Karpas-422 (cell line): ENCODE data around the gene UTP15. TPM values are rescaled to one million over a fixed set of nuclear protein-coding genes. Genes with fewer than 3 reads are reported as not detected.

Experiments
- DNase-seq: peaks from one replicate; pipeline ENCODE4 v3.0.0-alpha.2; 2015
- H2AFZ ChIP-seq: fragments of 200-600 bp; sonication (generic); 2 replicates; pipeline ENCODE4 v1.6.1; 2014; ENCODE audit warnings: antibody characterized with exemption, low read length, mixed read lengths
- H3K27ac ChIP-seq: fragments of 200-600 bp; sonication (generic); 2 replicates; pipeline ENCODE4 v1.5.1; 2014; ENCODE audit warnings: mild to moderate bottlenecking, low read length, moderate library complexity
- H3K27me3 ChIP-seq: fragments of 200-600 bp; sonication (generic); 2 replicates; pipeline ENCODE4 v1.6.1; 2014; ENCODE audit warnings: low read length, mixed read lengths
- H3K36me3 ChIP-seq: fragments of 200-600 bp; sonication (generic); 2 replicates; pipeline ENCODE4 v1.6.1; 2014; ENCODE audit warnings: low read length, mixed read lengths; ENCODE audit not compliant: insufficient read depth
- H3K4me1 ChIP-seq: fragments of 200-600 bp; sonication (generic); 2 replicates; pipeline ENCODE4 v1.6.1; 2014; ENCODE audit warnings: mild to moderate bottlenecking, low read length, mixed read lengths
- H3K4me2 ChIP-seq: fragments of 200-600 bp; sonication (generic); 2 replicates; pipeline ENCODE4 v1.6.1; 2014; ENCODE audit warnings: low read length, low read depth, mild to moderate bottlenecking; ENCODE audit not compliant: poor library complexity, severe bottlenecking
- H3K4me3 ChIP-seq: fragments of 200-600 bp; sonication (generic); 2 replicates; pipeline ENCODE4 v1.5.1; 2014; ENCODE audit warnings: mild to moderate bottlenecking, antibody characterized with exemption, low read length, mixed read lengths
- H3K79me2 ChIP-seq: fragments of 200-600 bp; sonication (generic); 2 replicates; pipeline ENCODE4 v1.6.1; 2014; ENCODE audit warnings: mild to moderate bottlenecking, low read length, mixed read lengths
- H3K9ac ChIP-seq: fragments of 200-600 bp; sonication (generic); 2 replicates; pipeline ENCODE4 v1.6.0; 2014; ENCODE audit warnings: low read length
- H3K9me2 ChIP-seq: fragments of 200-600 bp; sonication (generic), shearing (Covaris generic); replicated peaks from 2 replicates; pipeline ENCODE4 v1.6.0; 2014; ENCODE audit warnings: mild to moderate bottlenecking, low read length, moderate library complexity; ENCODE audit not compliant: insufficient read depth
- H3K9me3 ChIP-seq: fragments of 300-700, 200-600 bp; sonication (generic); 2 replicates; pipeline ENCODE4 v1.6.1; 2014; ENCODE audit warnings: low read length, mixed read lengths
- H4K20me1 ChIP-seq: fragments of 200-600 bp; sonication (generic); 2 replicates; pipeline ENCODE4 v1.6.1; 2014; ENCODE audit warnings: mild to moderate bottlenecking, antibody characterized with exemption, low read length, low read depth; ENCODE audit not compliant: insufficient read depth
- total RNA-seq: library from RNA; depleted of rRNA; stranded (reverse); fragments of >200 nt; shearing (Covaris generic); gene quantifications from 2 replicates; pipeline ENCODE4 v1.2.3, GENCODE V29; 2014; ENCODE audit warnings: low replicate concordance

Gene UTP15
- total RNA-seq, 1 experiment from 2014 or later, result 42.9 TPM

DNA sequence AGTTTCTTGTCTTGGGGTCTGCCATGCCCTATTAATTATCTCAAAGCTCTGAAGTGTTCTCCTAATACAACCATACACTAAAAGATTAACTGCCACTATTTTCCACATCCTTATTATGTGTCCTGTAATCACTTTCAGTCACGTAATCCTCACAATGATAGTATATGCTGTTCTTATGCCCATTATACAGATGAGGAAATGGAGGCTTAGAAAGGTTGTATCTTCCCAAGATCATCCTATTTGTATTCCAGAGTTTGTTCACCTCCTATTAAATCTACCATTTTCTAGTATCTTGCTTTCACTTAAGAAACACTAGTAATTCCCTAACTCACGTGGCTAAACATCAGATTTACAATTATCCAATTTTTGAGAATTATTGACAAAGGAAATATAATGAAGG is 57.5 kb downstream of the UTP15 start:
- no peaks in the 10 kb centered on the region for H3K4me1 ChIP-seq
- no peaks in the 10 kb centered on the region for H3K79me2 ChIP-seq
- no peak overlapping the region for H2AFZ ChIP-seq
- H3K9me3 ChIP-seq, result no peaks in the 10 kb centered on the region
- H3K4me2 ChIP-seq, result no peak overlapping the region
- DNase-seq, result no peak
- H3K36me3 ChIP-seq, result no peaks in the 10 kb centered on the region
- H3K9me2 ChIP-seq, result no peaks in the 10 kb centered on the region
- no peak overlapping the region for H3K9ac ChIP-seq
- no peak overlapping the region for H3K4me3 ChIP-seq
- no peak overlapping the region for H3K27ac ChIP-seq
- no peaks in the 10 kb centered on the region for H4K20me1 ChIP-seq
- H3K27me3 ChIP-seq, result no peaks in the 10 kb centered on the region

DNA sequence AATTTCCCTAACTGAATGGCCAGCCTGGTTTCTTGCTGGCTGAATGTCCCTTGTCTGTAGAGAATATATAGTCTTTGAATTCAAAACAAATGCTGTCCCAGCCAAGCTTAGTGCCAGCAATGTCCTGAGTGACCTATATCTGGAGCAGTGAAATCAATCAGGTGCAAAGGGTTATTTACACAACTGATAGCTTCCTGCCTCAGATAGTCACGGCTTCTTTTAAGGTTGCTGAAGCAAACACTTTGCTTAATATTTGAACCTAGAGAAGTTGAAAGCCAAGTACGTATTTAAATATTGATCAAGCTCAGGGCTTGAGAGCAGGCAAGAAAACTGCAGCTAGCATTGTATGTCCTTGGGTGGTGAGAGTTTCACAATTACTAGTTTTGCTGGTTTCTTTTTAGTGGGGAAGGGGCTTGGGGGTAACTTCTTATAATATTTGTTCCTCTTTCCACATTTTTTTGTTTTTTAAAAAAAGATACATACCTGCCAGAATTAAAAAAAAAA is 58.4 kb downstream of the UTP15 start:
- Histone ChIP-seq H3K36me3 (no peaks in the 10 kb centered on the region), H2AFZ (no peak overlapping the region), H3K9me3 (no peaks in the 10 kb centered on the region), H3K9ac (no peak overlapping the region), H3K27ac (no peak overlapping the region), H3K79me2 (no peaks in the 10 kb centered on the region), H3K4me3 (no peak overlapping the region), H4K20me1 (no peaks in the 10 kb centered on the region), H3K4me1 (no peaks in the 10 kb centered on the region), H3K9me2 (no peaks in the 10 kb centered on the region), H3K27me3 (no peaks in the 10 kb centered on the region), H3K4me2 (no peak overlapping the region)
- DNase-seq, result no peak

DNA sequence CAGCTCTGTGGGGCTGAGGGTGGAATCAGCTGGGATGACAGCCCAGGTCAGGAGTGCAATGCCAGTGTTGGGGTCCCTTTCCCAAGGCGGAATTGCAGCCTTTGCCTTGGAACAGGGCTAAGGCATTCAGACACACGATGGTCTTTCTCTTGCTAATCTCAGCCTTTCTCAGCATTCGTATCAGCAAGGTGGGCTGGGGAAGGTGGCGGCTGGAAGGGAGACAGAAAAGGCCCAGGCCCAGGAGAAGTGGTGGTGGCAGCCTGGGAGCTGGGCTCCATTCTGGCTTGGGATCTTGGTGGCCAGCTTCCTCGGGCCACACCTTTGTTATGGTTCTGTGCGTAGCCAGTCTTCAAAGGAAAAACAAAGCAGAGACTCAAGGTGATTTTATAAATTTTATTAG is 59.3 kb downstream of the UTP15 start:
- Histone ChIP-seq H3K9ac (no peak overlapping the region), H3K27ac (no peak overlapping the region), H2AFZ (no peak overlapping the region), H3K4me1 (no peaks in the 10 kb centered on the region), H3K9me2 (no peaks in the 10 kb centered on the region), H3K9me3 (no peaks in the 10 kb centered on the region), H3K27me3 (no peaks in the 10 kb centered on the region), H3K79me2 (no peaks in the 10 kb centered on the region), H4K20me1 (no peaks in the 10 kb centered on the region), H3K4me3 (no peak overlapping the region), H3K4me2 (no peak overlapping the region), H3K36me3 (no peaks in the 10 kb centered on the region)
- no peak for DNase-seq

DNA sequence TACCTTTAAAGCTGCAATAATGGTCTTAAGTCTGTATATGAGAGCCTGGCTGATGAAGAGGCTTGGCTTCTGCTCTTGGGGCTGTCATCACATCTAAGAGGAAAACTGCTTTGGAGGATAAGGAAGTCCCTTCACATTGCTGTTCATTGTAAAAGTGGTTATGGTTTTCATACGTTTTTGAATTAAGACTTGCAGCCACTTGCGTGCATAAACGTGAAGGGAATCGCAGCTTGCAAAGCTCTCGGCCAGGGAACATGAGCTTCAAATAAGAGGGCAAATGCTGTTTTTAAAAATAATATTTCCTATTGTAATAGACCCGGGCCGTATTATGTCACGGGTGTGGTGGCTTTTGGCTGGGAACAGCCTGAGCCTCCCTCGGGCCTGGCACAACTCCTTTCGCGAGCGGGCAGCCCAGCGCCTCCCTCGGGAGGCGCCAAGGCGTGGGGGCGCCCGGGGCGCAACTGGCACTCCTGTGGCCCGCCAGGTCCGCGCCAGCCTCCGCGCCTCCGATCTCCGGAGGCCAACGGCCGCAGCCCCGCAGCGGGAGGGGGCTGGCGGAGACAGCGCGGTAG is 59.9 kb downstream of the UTP15 start:
- no peak for DNase-seq
- no peak overlapping the region for H3K4me3 ChIP-seq
- no peaks in the 10 kb centered on the region for H3K4me1 ChIP-seq
- H3K9ac ChIP-seq, result no peak overlapping the region
- no peak overlapping the region for H3K4me2 ChIP-seq
- no peaks in the 10 kb centered on the region for H3K27me3 ChIP-seq
- no peak overlapping the region for H2AFZ ChIP-seq
- H3K27ac ChIP-seq, result no peak overlapping the region
- H4K20me1 ChIP-seq, result no peaks in the 10 kb centered on the region
- H3K79me2 ChIP-seq, result no peaks in the 10 kb centered on the region
- H3K36me3 ChIP-seq, result no peaks in the 10 kb centered on the region
- no peaks in the 10 kb centered on the region for H3K9me3 ChIP-seq
- H3K9me2 ChIP-seq, result no peaks in the 10 kb centered on the region

DNA sequence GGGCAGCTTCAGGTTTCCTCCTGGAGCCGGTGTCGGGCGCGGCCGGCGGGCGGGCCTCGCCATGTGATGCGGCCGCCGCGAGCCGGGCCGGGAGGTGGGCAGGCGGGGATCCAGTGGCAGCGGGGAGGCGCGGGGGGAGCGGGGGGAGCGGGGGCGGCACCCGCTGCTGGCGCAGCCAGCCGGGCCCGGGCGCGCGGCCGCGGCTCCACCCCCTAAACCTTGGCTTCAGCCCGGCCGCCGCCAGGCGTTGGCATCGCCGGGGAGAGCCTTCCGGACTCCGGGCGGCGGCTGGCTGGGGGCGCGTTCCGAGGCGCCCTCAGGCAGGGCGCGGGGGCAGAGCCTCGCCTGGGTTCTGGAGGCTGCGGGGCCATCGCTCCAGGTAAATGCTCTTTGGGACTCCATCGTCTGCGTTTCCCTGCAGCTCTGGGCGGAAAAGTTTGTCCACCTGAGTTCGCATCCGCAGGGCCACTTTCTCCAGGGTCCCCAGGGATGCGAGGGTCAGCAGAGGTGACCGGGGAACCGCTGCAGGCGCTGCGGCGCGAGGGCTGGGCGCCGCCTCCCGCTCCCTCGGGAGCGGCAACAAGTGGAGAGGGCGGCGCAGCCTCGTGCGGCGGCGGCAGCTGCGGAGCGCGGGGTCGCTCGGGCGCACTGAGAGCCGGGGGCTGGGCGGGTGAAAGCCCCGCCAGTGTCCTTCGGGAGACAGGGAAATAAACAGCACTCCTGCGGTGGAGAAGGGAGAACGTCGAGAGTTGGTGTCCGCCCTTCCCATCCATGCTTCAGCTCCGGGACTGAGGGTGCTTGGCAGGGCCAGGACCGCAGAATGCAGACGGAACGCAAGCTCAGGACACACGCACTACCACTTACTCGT is 60.6 kb downstream of the UTP15 start, which contains the start of gene ARHGEF28:
Gene ARHGEF28, plus strand, starts transcription at position 253 of the 868 bp plus-strand sequence. CDS start 58,656 bp downstream, outside the sequence.
- Histone ChIP-seq H3K4me1 (no peaks in the 10 kb centered on the region), H3K27me3 (no peaks in the 10 kb centered on the region), H4K20me1 (no peaks in the 10 kb centered on the region), H3K9ac (no peak within 1 kb of the TSS), H2AFZ (no peak within 1 kb of the TSS), H3K36me3 (no peaks in the 10 kb centered on the region), H3K9me2 (no peaks in the 10 kb centered on the region), H3K4me2 (no peak within 1 kb of the TSS), H3K27ac (no peak within 1 kb of the TSS), H3K79me2 (no peaks in the 10 kb centered on the region), H3K9me3 (no peaks in the 10 kb centered on the region), H3K4me3 (no peak within 1 kb of the TSS)
- no peak for DNase-seq

DNA sequence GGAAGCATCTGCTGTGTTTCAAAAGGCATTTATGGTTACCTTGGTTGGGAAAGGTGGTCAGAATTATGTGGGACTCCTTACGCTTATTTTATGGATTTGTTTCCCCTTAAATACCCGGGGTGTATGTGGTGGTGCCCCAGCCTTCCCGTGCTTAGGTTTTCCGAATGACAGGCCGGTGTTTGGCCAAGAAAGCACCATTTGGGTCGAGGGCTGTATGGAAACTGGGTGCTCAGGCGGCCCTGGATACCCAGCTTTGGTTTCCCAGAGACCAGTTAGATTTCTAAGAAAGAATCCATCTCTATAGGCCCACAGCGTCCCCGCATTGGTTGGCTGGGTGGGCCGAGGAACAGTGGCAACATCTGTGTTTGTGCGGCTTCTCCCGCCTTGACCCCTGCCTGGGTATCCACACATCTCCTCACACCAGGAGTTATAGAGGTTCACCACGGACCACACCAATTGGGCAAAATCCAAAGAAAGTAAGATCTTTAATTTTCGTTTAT is 61.3 kb downstream of the UTP15 start:
- H3K9me2 ChIP-seq, result no peaks in the 10 kb centered on the region
- no peak for DNase-seq
- no peak overlapping the region for H3K9ac ChIP-seq
- H3K4me2 ChIP-seq, result no peak overlapping the region
- H2AFZ ChIP-seq, result no peak overlapping the region
- no peaks in the 10 kb centered on the region for H4K20me1 ChIP-seq
- H3K36me3 ChIP-seq, result no peaks in the 10 kb centered on the region
- H3K4me1 ChIP-seq, result no peaks in the 10 kb centered on the region
- no peaks in the 10 kb centered on the region for H3K9me3 ChIP-seq
- H3K27ac ChIP-seq, result no peak overlapping the region
- H3K4me3 ChIP-seq, result no peak overlapping the region
- H3K79me2 ChIP-seq, result no peaks in the 10 kb centered on the region
- H3K27me3 ChIP-seq, result no peaks in the 10 kb centered on the region

DNA sequence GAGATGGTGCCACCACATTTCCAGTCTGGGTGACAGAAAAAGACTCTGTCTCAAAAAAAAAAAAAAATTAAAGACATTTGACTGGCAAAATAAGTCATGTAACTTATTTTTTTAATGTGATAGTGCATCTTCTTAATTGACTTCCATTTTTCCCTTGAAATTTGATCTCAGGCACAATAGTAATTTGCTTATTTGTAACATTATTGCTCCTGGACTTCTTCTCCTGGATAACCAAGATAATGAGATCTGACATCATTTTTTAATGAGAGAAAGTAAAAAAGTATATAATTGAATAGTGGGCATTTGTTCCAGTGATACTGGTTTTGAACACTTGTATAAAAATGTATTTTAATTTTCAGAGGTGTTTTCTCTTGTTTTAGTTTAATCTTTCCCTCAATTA is 63.9 kb downstream of the UTP15 start:
- H3K79me2 ChIP-seq, result no peaks in the 10 kb centered on the region
- H3K9me3 ChIP-seq, result no peaks in the 10 kb centered on the region
- H3K4me2 ChIP-seq, result no peak overlapping the region
- no peaks in the 10 kb centered on the region for H3K36me3 ChIP-seq
- H3K9me2 ChIP-seq, result no peaks in the 10 kb centered on the region
- no peak overlapping the region for H3K4me3 ChIP-seq
- no peak for DNase-seq
- no peak overlapping the region for H3K27ac ChIP-seq
- no peaks in the 10 kb centered on the region for H3K27me3 ChIP-seq
- H2AFZ ChIP-seq, result no peak overlapping the region
- H3K4me1 ChIP-seq, result no peaks in the 10 kb centered on the region
- H3K9ac ChIP-seq, result no peak overlapping the region
- no peaks in the 10 kb centered on the region for H4K20me1 ChIP-seq

DNA sequence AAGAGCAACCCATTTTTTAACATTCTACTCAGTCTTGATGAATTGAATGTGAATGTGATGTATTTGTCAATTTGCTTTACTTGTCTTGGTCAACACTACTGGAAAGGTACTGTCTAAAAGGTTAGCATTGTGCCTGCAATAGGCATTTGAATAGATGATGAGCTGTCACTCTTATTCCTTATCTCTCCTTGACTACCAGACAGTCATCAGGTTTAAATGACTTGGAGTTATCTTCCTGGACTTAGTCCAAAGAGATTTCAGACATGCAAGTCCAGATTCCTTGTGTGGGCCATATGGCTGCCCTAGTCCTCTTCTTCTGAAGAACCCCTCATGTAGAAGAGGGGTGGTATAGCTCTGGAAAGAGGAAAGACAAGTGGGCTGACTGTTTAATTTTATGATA is 65.2 kb downstream of the UTP15 start:
- Histone ChIP-seq H3K4me2 (no peak overlapping the region), H3K9me2 (no peaks in the 10 kb centered on the region), H3K4me3 (no peak overlapping the region), H3K27ac (no peak overlapping the region), H3K9me3 (no peaks in the 10 kb centered on the region), H3K4me1 (no peaks in the 10 kb centered on the region), H3K9ac (no peak overlapping the region), H3K27me3 (no peaks in the 10 kb centered on the region), H3K36me3 (no peaks in the 10 kb centered on the region), H3K79me2 (no peaks in the 10 kb centered on the region), H2AFZ (no peak overlapping the region), H4K20me1 (no peaks in the 10 kb centered on the region)
- DNase-seq, result no peak
